DMS53 treated with DMSO at 0.1 percent for 48 hours (cell line): Measurements from ENCODE around the gene RPS3.

ENCODE experiments used
- DNase-seq: peaks from one replicate; lab custom pipeline; 2025; ENCODE audit not compliant: unreplicated experiment; lab: John Stamatoyannopoulos, UW

RPS3 gene

DNA sequence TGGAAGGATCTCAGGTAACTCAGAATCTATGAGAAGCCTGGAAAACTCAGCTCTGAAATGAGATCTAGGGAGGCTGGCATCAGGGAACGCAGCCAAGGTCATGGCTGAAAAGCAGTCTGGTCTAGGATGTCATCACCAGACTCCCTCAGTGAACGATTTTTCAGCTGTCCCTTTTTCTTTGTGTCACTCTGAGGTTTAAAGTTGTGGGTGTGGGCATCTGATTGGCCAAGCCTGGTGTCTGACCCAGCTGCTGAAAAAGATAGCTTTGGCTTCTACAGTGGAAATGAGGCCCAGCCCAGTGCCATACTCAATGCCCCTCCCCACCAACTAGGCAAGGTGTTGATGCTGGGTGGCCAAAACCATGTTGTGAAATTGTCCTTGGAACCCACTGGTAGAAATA is 14.5 kb downstream of the RPS3 start:
- DNase-seq: no peak

GRCh38 chr11:75420224-75421034 is 21.1 kb downstream of the RPS3 start:
- no peak for DNase-seq

GRCh38 chr11:75421035-75421602 is 21.8 kb downstream of the RPS3 start:
- no peak for DNase-seq

GRCh38 chr11:75421902-75422247 is 22.6 kb downstream of the RPS3 start:
- no peak for DNase-seq

DNA sequence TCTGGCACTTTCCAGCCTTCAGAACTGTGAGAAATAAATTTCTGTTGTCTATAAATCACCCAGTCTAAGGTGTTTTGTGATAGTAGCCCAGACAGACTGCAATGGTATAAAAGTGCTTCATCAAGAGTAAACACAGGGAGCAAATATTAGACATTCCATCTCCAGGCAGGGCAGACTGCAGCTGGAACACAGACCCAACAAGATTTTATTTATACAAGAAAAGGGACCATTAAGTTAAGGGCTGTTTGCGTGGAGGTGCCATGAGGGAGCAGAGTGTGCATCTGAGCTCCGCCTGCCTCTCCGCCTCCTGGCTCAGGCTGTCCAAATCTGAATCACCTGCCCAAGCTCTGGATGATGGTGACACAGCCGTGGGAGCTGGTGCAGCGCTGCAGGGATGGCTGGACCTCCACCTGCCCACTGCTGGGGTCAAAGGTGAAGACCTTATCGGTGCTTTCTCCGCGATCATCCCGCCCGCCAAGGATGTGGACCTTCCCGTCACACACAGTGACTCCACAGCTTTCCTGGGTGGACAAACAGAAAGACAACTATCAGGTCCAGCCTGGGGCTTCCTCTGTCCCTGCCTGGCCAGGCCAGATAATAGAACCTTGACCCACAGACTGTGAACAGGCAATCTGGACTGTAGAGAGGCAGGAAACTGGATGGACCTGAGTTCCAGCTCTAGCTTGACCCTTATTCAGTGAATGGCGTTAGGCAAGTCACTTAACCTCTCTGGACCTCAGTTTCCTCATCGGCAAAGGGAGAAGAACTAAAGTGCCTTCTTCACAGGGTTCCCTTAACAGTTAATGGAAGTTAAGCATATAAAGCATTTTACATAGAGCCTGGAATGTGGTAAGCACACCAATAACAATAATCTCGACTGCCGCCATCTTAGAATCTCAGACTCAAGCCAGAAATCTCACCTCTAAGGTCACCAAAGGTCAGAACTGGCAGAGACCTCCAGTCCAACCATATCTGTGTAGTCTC is 23.2 kb downstream of the RPS3 start:
- DNase-seq: peak; percentile 98

DNA sequence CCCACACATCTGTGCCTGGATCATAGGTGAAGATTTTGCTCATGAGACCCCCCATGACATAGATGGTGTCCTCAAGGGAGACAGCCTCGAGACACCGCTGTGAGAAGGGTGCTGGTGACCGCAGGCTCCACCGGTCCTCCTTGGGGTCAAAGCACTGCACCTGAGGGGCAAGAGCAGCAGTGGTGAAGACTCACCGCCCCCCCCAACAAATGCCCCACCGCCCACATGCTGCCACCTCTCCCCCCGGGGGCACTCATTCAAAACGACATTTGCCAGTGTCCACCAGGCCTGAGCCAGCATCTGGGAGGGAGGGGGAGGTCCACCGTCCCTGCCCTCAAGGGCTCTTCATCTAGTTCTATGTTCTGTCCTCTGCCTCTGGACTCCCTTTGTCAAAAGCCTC is 24.4 kb downstream of the RPS3 start:
- DNase-seq: no peak

GRCh38 chr11:75424396-75424795 is 25.1 kb downstream of the RPS3 start:
- no peak for DNase-seq

DNA sequence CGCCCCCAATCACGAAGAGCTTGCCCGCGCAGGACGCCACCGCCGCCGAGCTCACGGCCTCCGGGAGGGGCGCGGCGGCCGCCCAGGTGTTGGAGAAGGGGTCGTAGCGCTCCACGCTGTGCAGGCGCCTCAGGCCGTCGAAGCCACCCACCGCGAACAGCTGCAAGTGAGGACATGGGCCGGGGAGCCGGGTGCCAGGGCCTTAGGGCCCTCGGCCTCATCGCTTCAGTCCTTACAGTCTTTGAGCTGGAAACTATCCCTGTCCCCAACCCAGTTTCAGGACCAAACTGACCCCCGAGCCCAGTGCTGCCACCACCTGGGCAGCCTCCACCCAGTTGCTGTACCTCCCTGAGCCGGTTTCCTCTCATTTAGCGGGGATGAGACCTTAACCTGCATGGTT is 26.1 kb downstream of the RPS3 start:
- DNase-seq: no peak

GRCh38 chr11:75426720-75427086 is 27.4 kb downstream of the RPS3 start:
- DNase-seq: no peak

GRCh38 chr11:75427181-75427580 is 27.9 kb downstream of the RPS3 start:
- DNase-seq: no peak

- DNase-seq: peak; percentile 86
Observed at GRCh38 chr11:75428281-75428724, 29.0 kb downstream of the RPS3 start.

DNA sequence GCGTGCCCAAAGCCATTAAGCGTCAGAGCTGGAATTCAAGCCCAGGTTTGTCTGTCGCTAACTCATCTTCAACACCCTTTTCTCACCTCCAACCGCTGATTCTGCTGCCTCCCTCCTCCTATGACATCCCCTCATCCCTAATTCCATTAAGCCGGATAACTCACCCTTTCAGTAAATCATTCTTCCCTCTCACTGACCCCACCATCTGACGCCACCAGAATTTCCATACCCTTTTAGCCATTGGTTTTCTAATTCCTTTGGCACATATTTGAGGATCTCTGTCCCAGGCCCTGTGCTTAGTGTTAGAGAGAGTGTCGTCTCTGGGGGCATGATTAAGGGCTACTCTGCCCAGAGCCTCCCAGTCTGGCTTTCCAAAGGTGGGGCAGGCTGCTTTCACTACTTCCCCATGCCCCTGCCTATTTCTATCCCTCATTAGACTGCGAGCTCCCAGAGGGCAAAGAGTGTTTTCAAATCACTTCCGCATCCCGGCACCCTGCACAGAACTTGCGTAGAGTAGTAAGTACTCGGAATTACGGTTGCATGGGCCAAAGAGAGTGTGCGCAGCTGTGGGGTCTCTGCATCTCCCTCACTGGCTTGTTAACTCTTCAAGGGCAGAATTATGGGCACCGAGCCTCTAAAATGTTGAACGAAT is 29.8 kb downstream of the RPS3 start:
- no peak for DNase-seq

DNA sequence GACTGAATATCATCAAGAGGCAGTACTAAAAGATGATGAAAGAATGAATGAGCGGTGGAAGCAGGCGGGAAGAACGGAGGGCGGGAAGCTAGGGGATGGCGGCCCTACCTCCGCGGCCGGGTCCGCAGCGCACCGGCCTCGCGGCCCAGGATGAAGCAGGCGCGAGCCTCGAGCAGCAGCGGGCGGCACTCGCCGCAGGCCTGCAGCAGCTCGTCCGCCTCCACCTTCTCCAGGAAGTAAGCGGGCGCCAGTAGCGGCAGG is 30.3 kb downstream of the RPS3 start:
- DNase-seq: no peak

DNA sequence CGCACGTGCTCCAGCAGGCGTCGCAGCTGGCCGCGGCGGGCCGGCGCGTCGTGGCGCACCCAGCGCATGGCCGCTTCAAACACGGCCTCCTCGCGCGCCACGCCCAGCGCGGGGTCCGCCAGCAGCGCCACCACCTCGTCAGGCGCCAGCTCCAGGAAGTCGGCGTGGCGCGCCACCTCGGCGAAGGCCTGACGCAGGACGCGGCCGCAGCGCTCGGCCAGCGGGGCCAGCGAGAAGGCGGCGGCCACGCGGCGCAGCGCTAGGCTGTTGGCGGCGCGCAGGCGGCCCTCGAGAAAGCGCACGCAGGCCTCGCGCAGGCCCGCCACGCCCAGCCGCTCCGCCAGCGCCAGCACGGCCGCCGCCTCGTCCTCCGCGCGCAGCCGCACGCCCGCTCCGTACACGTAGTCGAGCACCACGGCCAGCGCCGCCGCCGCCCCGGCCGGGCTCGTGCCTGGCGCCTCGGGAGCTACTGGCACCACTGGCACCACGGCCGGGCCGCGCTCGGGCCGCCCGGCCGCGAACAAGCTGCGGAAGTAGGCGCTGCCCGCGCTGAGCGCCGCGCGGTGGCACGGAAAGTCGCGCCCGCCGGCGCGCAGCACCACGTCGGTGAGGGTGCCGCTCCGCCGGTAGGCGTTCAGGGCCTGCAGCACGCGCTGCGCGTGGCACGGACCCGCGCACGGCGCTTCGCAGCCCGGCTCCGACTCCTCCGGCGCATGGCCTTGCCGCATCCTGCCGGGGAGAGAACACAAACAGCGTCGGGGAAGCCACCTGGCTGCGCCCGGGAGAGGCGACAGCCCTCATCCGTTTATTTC is 30.8 kb downstream of the RPS3 start:
- peak; percentile 77 for DNase-seq

- DNase-seq: no peak
Observed at GRCh38 chr11:75430714-75431532, 31.6 kb downstream of the RPS3 start.

DNA sequence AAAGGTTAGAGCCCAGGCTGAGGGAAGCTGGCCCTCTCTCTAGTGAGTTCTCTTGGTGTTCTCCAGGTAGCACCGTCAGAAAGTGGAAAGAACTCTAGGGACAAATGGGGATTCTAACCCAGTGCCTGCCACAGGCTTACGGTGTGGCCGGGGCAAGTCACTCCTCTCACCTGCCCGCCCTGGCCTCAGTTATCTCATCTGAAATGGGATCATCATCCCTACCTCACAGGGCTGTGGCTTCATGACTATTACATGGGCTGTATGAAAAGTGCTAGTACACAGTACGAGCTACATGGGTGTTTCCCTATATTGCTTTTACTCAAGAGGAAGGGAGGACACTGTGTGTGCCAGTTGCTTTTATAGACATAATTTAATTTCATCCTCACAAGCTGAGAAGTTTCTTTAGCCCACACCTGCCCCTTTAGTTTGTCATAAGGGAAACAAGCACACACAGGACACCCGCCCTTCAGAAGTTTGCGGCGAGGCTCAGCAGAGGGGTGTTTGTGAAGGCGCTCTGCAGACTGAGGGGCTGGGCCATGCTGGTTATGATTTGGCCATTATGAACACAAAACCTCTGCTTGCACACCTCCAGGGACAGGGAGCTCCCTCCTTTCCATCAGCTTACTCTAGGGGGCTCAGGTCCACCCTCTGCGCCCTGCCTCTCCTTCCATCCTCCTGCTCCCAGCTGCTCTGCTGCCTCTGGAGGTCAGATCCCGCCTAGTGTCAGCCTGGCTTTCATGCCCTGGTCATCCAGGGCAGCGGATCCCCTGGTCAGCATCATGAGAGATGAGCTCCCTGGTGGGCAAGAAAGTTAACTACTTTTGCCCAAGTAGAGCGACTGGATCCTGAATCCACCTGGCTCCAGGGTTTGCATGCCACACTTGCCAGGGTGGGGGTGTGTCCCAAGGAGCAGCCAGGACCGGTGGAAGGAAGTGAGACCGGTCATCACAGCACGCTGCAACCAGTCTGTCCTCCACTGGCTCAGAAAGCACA is 32.5 kb downstream of the RPS3 start:
- DNase-seq: no peak

- DNase-seq: peak; percentile 55
Observed at GRCh38 chr11:75432911-75433321, 33.6 kb downstream of the RPS3 start, which contains the start of gene KLHL35. Gene KLHL35 (minus strand): TSS chr11:75433203. CDS start chr11:75430629, 2,574 bp downstream.

- DNase-seq: no peak
Observed at GRCh38 chr11:75433443-75433842, 34.1 kb downstream of the RPS3 start.
